Omental fat pad (tissue), 4 donors: ENCODE measurements around the gene IFNA2. TPM values are rescaled to one million over a fixed set of nuclear protein-coding genes. Genes with fewer than 3 reads are reported as not detected.
"Not testable (repeated sequence)": the region's sequence is repeated elsewhere in the genome, so short reads cannot be mapped to it uniquely, and the experiment has no call there.

ENCODE experiments used
- ATAC-seq: fragments of 150-250 bp; one replicate; pipeline ENCODE4 v1.9.1; 2016; ENCODE audit warnings: mild to moderate bottlenecking, moderate library complexity; ENCODE audit not compliant: low FRiP score
- DNase-seq: peaks from one replicate; pipeline ENCODE4 v3.0.0-alpha.2; 2019; ENCODE audit warnings: low spot score
- CTCF ChIP-seq, 3 donors: fragments of 450-650 bp; IDR thresholded peaks; one replicate each; pipeline ENCODE4 v1.5.1; 2016 to 2017; ENCODE audit warnings: antibody characterized with exemption in 3 of 3, mild to moderate bottlenecking in 3 of 3, moderate library complexity in 2 of 3
- total RNA-seq, 4 donors: library from RNA; depleted of rRNA; stranded (reverse); fragments of >200 nt; gene quantifications; one replicate each; pipeline ENCODE4 v1.1.0, GENCODE V29; 2016

The IFNA2 gene
- total RNA-seq, 4 donors from 2014 or later: 0.75 TPM; not detected in 3

GRCh38 chr9:21381448-21382339, 3.5 kb downstream of the IFNA2 start:
- DNase-seq (no peak), ATAC-seq (no peak)
- TF ChIP-seq CTCF (IDR thresholded peaks at IDR 0.05): no peak

GRCh38 chr9:21371467-21371866, 13.7 kb downstream of the IFNA2 start:
- DNase-seq, ATAC-seq: not testable (repeated sequence)

- DNase-seq (no peak), ATAC-seq (no peak)
- TF ChIP-seq CTCF (IDR thresholded peaks at IDR 0.05): no peak
Measured at GRCh38 chr9:21367957-21368356, 17.2 kb downstream of the IFNA2 start, which contains the start of gene IFNA13. TSS of gene IFNA13 (minus strand) at chr9:21368057. CDS start at chr9:21368010, 47 bp downstream.

- not testable (repeated sequence) for DNase-seq, ATAC-seq
Measured at GRCh38 chr9:21367169-21367568, 18.0 kb downstream of the IFNA2 start.

GRCh38 chr9:21362287-21362686, 22.9 kb downstream of the IFNA2 start:
- TF ChIP-seq CTCF (IDR thresholded peaks at IDR 0.05): no peak
- no peak for ATAC-seq
- DNase-seq: no peak

GRCh38 chr9:21357479-21358460, 27.4 kb downstream of the IFNA2 start:
- no peak for DNase-seq
- no peak for ATAC-seq
- TF ChIP-seq CTCF (IDR thresholded peaks at IDR 0.05): no peak

- DNase-seq (no peak), ATAC-seq (no peak)
Measured at GRCh38 chr9:21350787-21351186, 34.4 kb downstream of the IFNA2 start, which contains the start of gene IFNA6. TSS of gene IFNA6 (minus strand) at chr9:21350887. CDS start at chr9:21350887, 0 bp downstream.

More at GRCh38 chr9:21350787-21351186, 34.4 kb downstream of the IFNA2 start, which contains the start of gene IFNA6:
- TF ChIP-seq CTCF (IDR thresholded peaks at IDR 0.05): no peak
